ENCODE data around the gene MIOX. TPM values are rescaled to one million over a fixed set of nuclear protein-coding genes. Genes with fewer than 3 reads are reported as not detected.

The MIOX gene
- total RNA-seq, 2 donors from 2014 or later, result not detected

GRCh38 chr22:50528682-50529415, 42.2 kb downstream of the MIOX start:
- no peak overlapping the region for H3K4me3 ChIP-seq (ENCODE audit: low read length)
- Mint-ChIP-seq H3K4me1 (peaks cover 9% of the 10 kb centered on the region), H3K9me3 (no peaks in the 10 kb centered on the region), H3K27me3 (ENCODE audit: insufficient read depth) (peaks cover 59% of the 10 kb centered on the region), H3K36me3 (ENCODE audit: low read depth) (no peaks in the 10 kb centered on the region), H3K4me3 (no peak overlapping the region), H3K27ac (no peak overlapping the region)
- 63 to 80% methylated on average over 9 to 15 of the region's 15 CpGs for WGBS, 2 experiments (ENCODE audit: insufficient coverage in 1 of 2, insufficient read length in 1 of 2)
- peaks cover 57% of the 10 kb centered on the region for H3K27me3 ChIP-seq (ENCODE audit: control insufficient read depth, insufficient read depth, low read length, poor library complexity, severe bottlenecking)
- H3K9ac ChIP-seq (ENCODE audit: extremely low read depth, low read length, poor library complexity, severe bottlenecking), result no peak overlapping the region
- H3K9me3 ChIP-seq (ENCODE audit: control insufficient read depth, low read length), result no peaks in the 10 kb centered on the region
- no peaks in the 10 kb centered on the region for H3K36me3 ChIP-seq (ENCODE audit: control insufficient read depth, insufficient read depth, low read length)
- no peak for DNase-seq
- H3K27ac ChIP-seq (ENCODE audit: low read depth, low read length), result no peak overlapping the region
- TF ChIP-seq CTCF (conservative IDR thresholded peaks at IDR 0.05), result no peak
- no peaks in the 10 kb centered on the region for H3K4me1 ChIP-seq (ENCODE audit: control insufficient read depth, insufficient read depth, low read length)

GRCh38 chr22:50529416-50529896, 42.8 kb downstream of the MIOX start:
- Mint-ChIP-seq H3K9me3 (no peaks in the 10 kb centered on the region), H3K4me3 (no peak overlapping the region), H3K27me3 (ENCODE audit: insufficient read depth) (peaks cover 65% of the 10 kb centered on the region), H3K27ac (no peak overlapping the region), H3K36me3 (ENCODE audit: low read depth) (no peaks in the 10 kb centered on the region), H3K4me1 (peaks cover 12% of the 10 kb centered on the region)
- H3K36me3 ChIP-seq (ENCODE audit: control insufficient read depth, insufficient read depth, low read length), result no peaks in the 10 kb centered on the region
- H3K4me1 ChIP-seq (ENCODE audit: control insufficient read depth, insufficient read depth, low read length), result no peaks in the 10 kb centered on the region
- peaks cover 57% of the 10 kb centered on the region for H3K27me3 ChIP-seq (ENCODE audit: control insufficient read depth, insufficient read depth, low read length, poor library complexity, severe bottlenecking)
- H3K9ac ChIP-seq (ENCODE audit: extremely low read depth, low read length, poor library complexity, severe bottlenecking), result no peak overlapping the region
- TF ChIP-seq CTCF (conservative IDR thresholded peaks at IDR 0.05), result no peak
- WGBS, 2 experiments (ENCODE audit: insufficient coverage in 1 of 2, insufficient read length in 1 of 2), result 27 to 40% methylated on average over 33 to 50 of the region's 50 CpGs
- H3K4me3 ChIP-seq (ENCODE audit: low read length), result no peak overlapping the region
- DNase-seq, result peak; percentile 66
- no peak overlapping the region for H3K27ac ChIP-seq (ENCODE audit: low read depth, low read length)
- H3K9me3 ChIP-seq (ENCODE audit: control insufficient read depth, low read length), result no peaks in the 10 kb centered on the region

GRCh38 chr22:50529897-50530579, 43.4 kb downstream of the MIOX start, which contains the start of gene TYMP:
Gene TYMP (minus strand): TSS chr22:50530012. CDS start chr22:50529709, 303 bp downstream.
- H3K27ac Mint-ChIP-seq, result no peak within 1 kb of the TSS
- no peaks in the 10 kb centered on the region for H3K4me1 ChIP-seq (ENCODE audit: control insufficient read depth, insufficient read depth, low read length)
- no peaks in the 10 kb centered on the region for H3K9me3 Mint-ChIP-seq
- H3K27ac ChIP-seq (ENCODE audit: low read depth, low read length), result no peak within 1 kb of the TSS
- peak within 1 kb of the TSS; percentile 56 for H3K4me3 Mint-ChIP-seq
- peaks cover 8% of the 10 kb centered on the region for H3K4me1 Mint-ChIP-seq
- peak; percentile 68 for DNase-seq
- H3K27me3 ChIP-seq (ENCODE audit: control insufficient read depth, insufficient read depth, low read length, poor library complexity, severe bottlenecking), result peaks cover 57% of the 10 kb centered on the region
- H3K27me3 Mint-ChIP-seq (ENCODE audit: insufficient read depth), result peaks cover 65% of the 10 kb centered on the region
- no peaks in the 10 kb centered on the region for H3K9me3 ChIP-seq (ENCODE audit: control insufficient read depth, low read length)
- H3K9ac ChIP-seq (ENCODE audit: extremely low read depth, low read length, poor library complexity, severe bottlenecking), result peak within 1 kb of the TSS; percentile 41
- no peak for TF ChIP-seq CTCF (conservative IDR thresholded peaks at IDR 0.05)
- no peaks in the 10 kb centered on the region for H3K36me3 Mint-ChIP-seq (ENCODE audit: low read depth)
- 6 to 7% methylated on average over 27 to 92 of the region's 92 CpGs for WGBS, 2 experiments (ENCODE audit: insufficient coverage in 1 of 2, insufficient read length in 1 of 2)
- no peaks in the 10 kb centered on the region for H3K36me3 ChIP-seq (ENCODE audit: control insufficient read depth, insufficient read depth, low read length)
- H3K4me3 ChIP-seq (ENCODE audit: low read length), result no peak within 1 kb of the TSS

Data from endodermal cell (in vitro differentiated cells).